H9 (cell line): ENCODE results near the gene CHCHD6. TPM values are rescaled to one million over a fixed set of nuclear protein-coding genes. Genes with fewer than 3 reads are reported as not detected.

Source experiments
- DNase-seq: peaks from one replicate; pipeline ENCODE4 v3.0.0-alpha.2; 2017
- H2AFZ ChIP-seq: one replicate; pipeline ENCODE4 v1.6.1; 2013; ENCODE audit warnings: mild to moderate bottlenecking, low read length, control low read depth, moderate library complexity
- H2AK5ac ChIP-seq: 2 replicates; pipeline ENCODE4 v1.6.1; 2013; ENCODE audit warnings: low read length, control low read depth, mixed read lengths; ENCODE audit not compliant: insufficient read length
- H2BK120ac ChIP-seq: one replicate; pipeline ENCODE4 v1.6.1; 2013; ENCODE audit warnings: low read depth, mild to moderate bottlenecking, low read length, control low read depth, inconsistent platforms; ENCODE audit not compliant: poor library complexity, severe bottlenecking
- H2BK12ac ChIP-seq: 2 replicates; pipeline ENCODE4 v1.6.1; 2013; ENCODE audit warnings: low read length, control low read depth, mixed read lengths, low read depth; ENCODE audit not compliant: insufficient read length
- H2BK15ac ChIP-seq: 2 replicates; pipeline ENCODE4 v1.6.1; 2013; ENCODE audit warnings: low read depth, low read length, control low read depth
- H2BK20ac ChIP-seq: one replicate; pipeline ENCODE4 v1.6.1; 2013; ENCODE audit warnings: low read depth, mild to moderate bottlenecking, low read length, control low read depth, inconsistent platforms; ENCODE audit not compliant: poor library complexity, severe bottlenecking
- H2BK5ac ChIP-seq: 2 replicates; pipeline ENCODE4 v1.6.1; 2013; ENCODE audit warnings: low read length, control low read depth, mixed read lengths; ENCODE audit not compliant: insufficient read length
- H3K14ac ChIP-seq: 2 replicates; pipeline ENCODE4 v1.6.1; 2013; ENCODE audit warnings: low read length, control low read depth; ENCODE audit not compliant: insufficient read depth
- H3K18ac ChIP-seq: 2 replicates; pipeline ENCODE4 v1.6.1; 2013; ENCODE audit warnings: low read depth, mild to moderate bottlenecking, mixed read lengths, low read length, control low read depth; ENCODE audit not compliant: insufficient read length
- H3K23ac ChIP-seq: 2 replicates; pipeline ENCODE4 v1.6.1; 2013; ENCODE audit warnings: low read length, control low read depth, mixed read lengths, low read depth; ENCODE audit not compliant: insufficient read length
- H3K23me2 ChIP-seq: 2 replicates; pipeline ENCODE4 v1.6.1; 2013; ENCODE audit warnings: low read depth, mild to moderate bottlenecking, mixed read lengths, low read length, control low read depth; ENCODE audit not compliant: insufficient read length, poor library complexity, severe bottlenecking
- H3K27ac ChIP-seq: 2 replicates; pipeline ENCODE4 v1.5.1; 2013; ENCODE audit warnings: low read length, control low read depth, mixed read lengths, low read depth; ENCODE audit not compliant: insufficient read length
- H3K27me3 ChIP-seq: 2 replicates; pipeline ENCODE4 v1.6.1; 2013; ENCODE audit warnings: low read length, control low read depth, inconsistent platforms; ENCODE audit not compliant: insufficient read depth
- H3K4ac ChIP-seq: 2 replicates; pipeline ENCODE4 v1.6.1; 2013; ENCODE audit warnings: low read depth, mild to moderate bottlenecking, control low read depth, inconsistent platforms, low read length, moderate library complexity
- H3K4me1 ChIP-seq: 2 replicates; pipeline ENCODE4 v1.6.1; 2013; ENCODE audit warnings: low read length, control low read depth, inconsistent platforms; ENCODE audit not compliant: insufficient read depth
- H3K4me2 ChIP-seq: 2 replicates; pipeline ENCODE4 v1.6.1; 2013; ENCODE audit warnings: low read length, control low read depth, mixed read lengths; ENCODE audit not compliant: insufficient read length, insufficient read depth
- H3K56ac ChIP-seq: 2 replicates; pipeline ENCODE4 v1.6.1; 2013; ENCODE audit warnings: low read depth, mild to moderate bottlenecking, mixed read lengths, low read length, control low read depth; ENCODE audit not compliant: insufficient read length
- H3K79me1 ChIP-seq: 2 replicates; pipeline ENCODE4 v1.6.1; 2013; ENCODE audit warnings: low read depth, mild to moderate bottlenecking, moderate library complexity, low read length, control low read depth, inconsistent platforms; ENCODE audit not compliant: insufficient read depth, poor library complexity, severe bottlenecking
- H3K79me2 ChIP-seq: 2 replicates; pipeline ENCODE4 v1.6.1; 2013; ENCODE audit warnings: low read length, control low read depth, inconsistent platforms; ENCODE audit not compliant: insufficient read depth
- H3K9ac ChIP-seq: 2 replicates; pipeline ENCODE4 v1.6.1; 2013; ENCODE audit warnings: low read length, control low read depth, mixed read lengths; ENCODE audit not compliant: insufficient read length; ENCODE audit errors: extremely low read depth
- H3K9me3 ChIP-seq: one replicate; pipeline ENCODE4 v1.6.1; 2013; ENCODE audit warnings: low read depth, low read length, inconsistent platforms; ENCODE audit not compliant: control insufficient read depth
- H3T11ph ChIP-seq: one replicate; pipeline ENCODE4 v1.6.1; 2013; ENCODE audit warnings: mild to moderate bottlenecking, low read length, control low read depth, inconsistent platforms
- H4K20me1 ChIP-seq: one replicate; pipeline ENCODE4 v1.6.1; 2013; ENCODE audit not compliant: control insufficient read depth, insufficient read length, insufficient read depth
- H4K5ac ChIP-seq: 2 replicates; pipeline ENCODE4 v1.6.1; 2013; ENCODE audit warnings: low read depth, mild to moderate bottlenecking, mixed read lengths, low read length, control low read depth; ENCODE audit not compliant: insufficient read length
- H4K8ac ChIP-seq: replicated peaks from 2 replicates; pipeline ENCODE4 v1.6.1; 2013; ENCODE audit warnings: low read length, control low read depth, mixed read lengths, low read depth; ENCODE audit not compliant: insufficient read length
- H4K91ac ChIP-seq: 2 replicates; pipeline ENCODE4 v1.6.1; 2013; ENCODE audit warnings: low read depth, mild to moderate bottlenecking, moderate library complexity, mixed read lengths, low read length, control low read depth; ENCODE audit not compliant: insufficient read length
- H3K27ac Mint-ChIP-seq, 3 experiments: 2 replicates in 2 of 3; 3 replicates in 1 of 3; pipeline ENCODE4 v1.8.0; 2020 to 2021; ENCODE audit warnings: mixed read lengths in 3 of 3, mild to moderate bottlenecking in 1 of 3, moderate library complexity in 1 of 3
- H3K27me3 Mint-ChIP-seq: 2 replicates; pipeline ENCODE4 v1.8.0; 2021; ENCODE audit warnings: low read depth, mild to moderate bottlenecking, moderate library complexity, mixed read lengths
- H3K36me3 Mint-ChIP-seq, 3 experiments: 2 replicates in 2 of 3; 3 replicates in 1 of 3; pipeline ENCODE4 v1.8.0; 2020 to 2021; ENCODE audit warnings: low read depth in 3 of 3, mixed read lengths in 3 of 3; ENCODE audit not compliant: insufficient read depth in 1 of 3
- H3K4me1 Mint-ChIP-seq, 2 experiments: 2 replicates each; pipeline ENCODE4 v1.8.0; 2020; ENCODE audit warnings: mixed read lengths in 2 of 2
- H3K4me3 Mint-ChIP-seq, 2 experiments: 2 replicates in 1 of 2; 3 replicates in 1 of 2; pipeline ENCODE4 v1.8.0; 2020 to 2021; ENCODE audit warnings: mild to moderate bottlenecking in 2 of 2, mixed read lengths in 2 of 2, moderate library complexity in 1 of 2
- H3K9me3 Mint-ChIP-seq, 2 experiments: 2 replicates in 1 of 2; 3 replicates in 1 of 2; pipeline ENCODE4 v1.8.0; 2020; ENCODE audit warnings: mild to moderate bottlenecking in 2 of 2, mixed read lengths in 2 of 2, moderate library complexity in 1 of 2
- CTCF ChIP-seq: fragments of 200-600 bp; sonication (generic); conservative IDR thresholded peaks from 3 replicates; pipeline ENCODE4 v1.8.0; 2021; ENCODE audit warnings: antibody characterized with exemption, mild to moderate bottlenecking
- WGBS: extraction: QIAGEN DNeasy Blood & Tissue Kit; methylation state at CpG from one replicate; pipeline ENCODE4 v1.1.7; 2013; ENCODE audit warnings: missing lambda C conversion rate, low lambda C conversion rate, mixed read lengths; ENCODE audit not compliant: insufficient read length; ENCODE audit errors: extremely low coverage; 5-methylcytosine and 5-hydroxymethylcytosine counted together
- total RNA-seq: library from RNA; stranded (reverse); gene quantifications from 2 replicates; pipeline ENCODE4 v1.2.1, GENCODE V29; 2021

The CHCHD6 gene
- total RNA-seq, 1 experiment from 2014 or later: 34.2 TPM

GRCh38 chr3:126967386-126967785 lies 263.3 kb downstream of the CHCHD6 start:
- Histone ChIP-seq H4K91ac (no peak overlapping the region), H4K20me1 (no peaks in the 10 kb centered on the region), H2BK5ac (no peak overlapping the region), H3K56ac (no peak overlapping the region), H4K5ac (no peak overlapping the region), H2BK20ac (no peak overlapping the region), H3K27me3 (no peaks in the 10 kb centered on the region), H3T11ph (no peak overlapping the region), H3K79me1 (no peaks in the 10 kb centered on the region), H3K9me3 (no peaks in the 10 kb centered on the region), H3K18ac (no peak overlapping the region), H3K23me2 (no peaks in the 10 kb centered on the region), H2BK12ac (no peak overlapping the region), H2AK5ac (no peak overlapping the region), H3K4me2 (no peak overlapping the region), H3K4me1 (no peaks in the 10 kb centered on the region), H3K4ac (no peak overlapping the region), H2BK120ac (no peak overlapping the region), H3K27ac (no peak overlapping the region), H3K79me2 (no peaks in the 10 kb centered on the region), H2AFZ (no peak overlapping the region), H3K14ac (no peak overlapping the region), H2BK15ac (no peak overlapping the region), H4K8ac (no peak overlapping the region), H3K9ac (no peak overlapping the region), H3K23ac (no peak overlapping the region)
- H3K4me1 Mint-ChIP-seq: peaks cover 22 to 23% of the 10 kb centered on the region in 2 experiments
- no peaks in the 10 kb centered on the region for H3K27me3 Mint-ChIP-seq
- H3K9me3 Mint-ChIP-seq: no peaks in the 10 kb centered on the region
- H3K27ac Mint-ChIP-seq: no peak overlapping the region
- WGBS: no CpG with 5 or more reads among the region's 10 CpGs
- no peaks in the 10 kb centered on the region for H3K36me3 Mint-ChIP-seq
- no peak overlapping the region for H3K4me3 Mint-ChIP-seq
- DNase-seq: no peak
- TF ChIP-seq CTCF: no peak
